OCI-LY3 (cell line): ENCODE results near the gene CR1L.
"Not testable (repeated sequence)": the region's sequence is repeated elsewhere in the genome, so short reads cannot be mapped to it uniquely, and the experiment has no call there.

Source experiments
- CTCF ChIP-seq: fragments of 200-600, 300-600 bp; sonication (generic); IDR thresholded peaks from 2 replicates; pipeline ENCODE4 v1.5.1; 2014; ENCODE audit warnings: antibody characterized with exemption, low read length, low read depth
- EZH2phosphoT487 ChIP-seq: fragments of 200-600 bp; shearing (Covaris generic); IDR thresholded peaks from 2 replicates; pipeline ENCODE4 v1.6.1; 2018; ENCODE audit warnings: antibody characterized with exemption, mixed run types, low read depth

GRCh38 chr1:207770514-207770913 is 125.6 kb downstream of the CR1L start:
- TF ChIP-seq CTCF, EZH2phosphoT487: not testable (repeated sequence)
